ENCODE data around the gene TRIM65. TPM values are rescaled to one million over a fixed set of nuclear protein-coding genes. Genes with fewer than 3 reads are reported as not detected.

Gene TRIM65
- total and polyA plus RNA-seq, 2 of the 13 experiments (the other 11 are each of a cell fraction or from before 2014, with no cell fraction given), result 10.3 to 22.4 TPM

- TF ChIP-seq ATF7-NPFF (CRISPR knock-in tag; IDR thresholded peaks at IDR 0.05; ENCODE audit: low read depth), result peak; percentile 96
- peak; percentile 99 for TF ChIP-seq ZNF619 (CRISPR knock-in tag; IDR thresholded peaks at IDR 0.05)
- peak; percentile 39; the same call in 1 of the 2 replicates for TF ChIP-seq RERE (CRISPR knock-in tag; IDR thresholded peaks at IDR 0.05; ENCODE audit: low read depth)
- peak; percentile 95 for TF ChIP-seq MXD1 (CRISPR knock-in tag; IDR thresholded peaks at IDR 0.05)
- TF ChIP-seq NFRKB (IDR thresholded peaks at IDR 0.05), result no peak
- peak; percentile 93 for TF ChIP-seq KLF11 (CRISPR knock-in tag; IDR thresholded peaks at IDR 0.05)
- no peak for TF ChIP-seq FOXK2 (IDR thresholded peaks at IDR 0.05)
- TF ChIP-seq HMGXB4 (CRISPR knock-in tag; IDR thresholded peaks at IDR 0.05; ENCODE audit: borderline replicate concordance in 1 of 2, low read depth in 1 of 2), result peak; percentile 79 to 88; a peak in 3 of 4 replicates
- peak; percentile 96 for TF ChIP-seq HCFC1 (IDR thresholded peaks at IDR 0.05; ENCODE audit: low read depth, low read length)
- TF ChIP-seq CCDC6 (CRISPR knock-in tag; IDR thresholded peaks at IDR 0.05), result peak; percentile 95
- peak; percentile 91 for TF ChIP-seq RFX3 (CRISPR knock-in tag; IDR thresholded peaks at IDR 0.05)
- peak; percentile 47; the same call in 1 of the 2 replicates for TF ChIP-seq RCOR2 (CRISPR knock-in tag; IDR thresholded peaks at IDR 0.05)
- TF ChIP-seq ZNF761 (CRISPR knock-in tag; conservative IDR thresholded peaks at IDR 0.05), result peak; percentile 70; the same call in 1 of the 2 replicates
- TF ChIP-seq ZUFSP (CRISPR knock-in tag; IDR thresholded peaks at IDR 0.05; ENCODE audit: borderline replicate concordance), result 0 out of 2 replicates have a peak, but pooled peaks have one; percentile 24
- TF ChIP-seq NFE2 (CRISPR knock-in tag; IDR thresholded peaks at IDR 0.05), result no peak
- no peak; the same call in 1 of the 2 replicates for TF ChIP-seq TP53 (CRISPR knock-in tag; conservative IDR thresholded peaks at IDR 0.05)
- TF ChIP-seq ZNF704 (CRISPR knock-in tag; IDR thresholded peaks at IDR 0.05; ENCODE audit: borderline replicate concordance), result peak; percentile 94
- peak; percentile 61; the same call in 1 of the 2 replicates for TF ChIP-seq ZNF577 (CRISPR knock-in tag; IDR thresholded peaks at IDR 0.05; ENCODE audit: borderline replicate concordance, low read depth)
- peak; percentile 75; the same call in 1 of the 2 replicates for TF ChIP-seq WIZ (CRISPR knock-in tag; IDR thresholded peaks at IDR 0.05)
These were observed 44.1 kb upstream of the TRIM65 start, which contains the start of gene FBF1 (continued) for GRCh38 chr17:75940727-75941441.

All from HepG2 (cell line).